CD1c-positive myeloid dendritic cell (primary cell): ENCODE measurements around the gene CCDC102B.

Source experiments
- DNase-seq: peaks from one replicate; pipeline ENCODE4 v3.0.0-alpha.2; 2016; ENCODE audit errors: extremely low spot score

The CCDC102B gene

DNA sequence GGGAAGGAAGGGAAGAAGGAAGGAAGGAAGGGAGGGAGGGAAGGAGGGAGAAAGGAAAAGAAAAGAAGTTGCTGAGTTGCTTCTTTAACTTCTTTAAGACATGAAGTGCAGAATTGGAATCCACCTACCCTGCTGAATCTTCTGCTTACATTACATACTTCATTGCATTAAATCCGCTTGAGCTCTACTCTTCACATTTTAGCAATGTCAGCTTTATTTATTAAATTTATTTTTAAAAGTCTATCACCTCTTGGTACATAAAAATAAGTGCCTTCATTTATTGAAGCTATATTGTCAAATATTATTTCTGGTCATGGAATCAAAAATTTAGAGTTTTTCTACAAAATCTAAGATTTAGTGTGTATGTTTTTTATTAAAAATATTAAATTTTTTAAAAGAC lies 284.6 kb downstream of the CCDC102B start:
- no peak for DNase-seq

GRCh38 chr18:69085951-69086350 lies 288.1 kb downstream of the CCDC102B start:
- no peak for DNase-seq

- DNase-seq = no peak
Observed at GRCh38 chr18:69088973-69089372, 291.1 kb downstream of the CCDC102B start.

DNA sequence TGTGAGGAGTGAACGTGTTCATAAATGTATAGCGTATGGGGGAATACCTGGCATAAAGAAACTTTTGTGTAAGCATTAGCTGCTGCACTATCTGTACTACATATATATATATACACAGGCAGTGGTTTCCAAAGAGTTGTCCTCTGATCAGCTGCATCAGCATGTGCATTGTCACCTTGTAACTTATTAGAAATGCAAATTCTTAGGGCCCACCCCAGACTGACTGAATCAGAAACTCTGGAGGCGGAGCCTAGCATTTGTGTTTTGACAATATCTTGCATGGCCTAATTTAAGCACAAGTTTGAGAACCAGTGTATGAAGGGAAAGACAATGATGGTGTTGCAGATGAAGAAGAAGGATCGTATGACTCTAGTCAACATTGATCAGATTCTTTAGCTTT lies 299.5 kb downstream of the CCDC102B start:
- DNase-seq = no peak

GRCh38 chr18:69102959-69103358 lies 305.1 kb downstream of the CCDC102B start:
- DNase-seq = no peak
